GM19239 (cell line): ENCODE measurements around the gene MOB3B.
A peak's percentile ranks its signal among the peaks of the same experiment; 100 is the strongest.

Source experiments
- DNase-seq: peaks from one replicate; pipeline ENCODE4 v3.0.0; 2011; ENCODE audit warnings: low spot score; ENCODE audit not compliant: insufficient read length
- FAIRE-seq: peaks from 2 replicates; lab custom pipeline; 2011; peaks lifted over from hg19 to GRCh38; lab: Jason Lieb, UNC

MOB3B gene

GRCh38 chr9:27331393-27331792 is 198.2 kb downstream of the MOB3B start:
- no peak for FAIRE-seq

GRCh38 chr9:27329291-27329690 is 200.3 kb downstream of the MOB3B start:
- no peak for FAIRE-seq
- DNase-seq: no peak

More at GRCh38 chr9:27331393-27331792, 198.2 kb downstream of the MOB3B start:
- no peak for DNase-seq

- FAIRE-seq: no peak
- no peak for DNase-seq
Measured at GRCh38 chr9:27328483-27328882, 201.1 kb downstream of the MOB3B start.

GRCh38 chr9:27311184-27311583 is 218.4 kb downstream of the MOB3B start:
- FAIRE-seq: no peak
- DNase-seq: no peak

GRCh38 chr9:27310582-27310981 is 219.0 kb downstream of the MOB3B start:
- FAIRE-seq: no peak

GRCh38 chr9:27308691-27309390 is 220.8 kb downstream of the MOB3B start:
- DNase-seq: no peak
- no peak for FAIRE-seq

More at GRCh38 chr9:27310582-27310981, 219.0 kb downstream of the MOB3B start:
- DNase-seq: no peak

GRCh38 chr9:27304521-27304920 is 225.1 kb downstream of the MOB3B start:
- DNase-seq (no peak), FAIRE-seq (no peak)

- FAIRE-seq: no peak
- no peak for DNase-seq
Measured at GRCh38 chr9:27303219-27303618, 226.4 kb downstream of the MOB3B start.

GRCh38 chr9:27297050-27297449 is 232.6 kb downstream of the MOB3B start, which contains the start of gene EQTN:
Gene EQTN, minus strand, starts transcription at chr9:27297150. Its CDS starts 95 bp downstream, at chr9:27297055.
- DNase-seq: no peak
- FAIRE-seq: no peak

GRCh38 chr9:27293996-27294395 is 235.6 kb downstream of the MOB3B start:
- DNase-seq: no peak

GRCh38 chr9:27292659-27293405 is 236.8 kb downstream of the MOB3B start:
- FAIRE-seq (no peak), DNase-seq (no peak)

More at GRCh38 chr9:27293996-27294395, 235.6 kb downstream of the MOB3B start:
- no peak for FAIRE-seq

GRCh38 chr9:27291292-27291691 is 238.3 kb downstream of the MOB3B start:
- DNase-seq (no peak), FAIRE-seq (no peak)

GRCh38 chr9:27282269-27282668 is 247.3 kb downstream of the MOB3B start:
- DNase-seq: no peak
- FAIRE-seq: no peak

- FAIRE-seq: no peak
- no peak for DNase-seq
Measured at GRCh38 chr9:27280860-27281259, 248.8 kb downstream of the MOB3B start.

GRCh38 chr9:27280249-27280648 is 249.4 kb downstream of the MOB3B start:
- FAIRE-seq (no peak), DNase-seq (no peak)

- no peak for FAIRE-seq
- no peak for DNase-seq
Measured at GRCh38 chr9:27279611-27280010, 250.0 kb downstream of the MOB3B start.

GRCh38 chr9:27278374-27278773 is 251.2 kb downstream of the MOB3B start:
- no peak for FAIRE-seq
- no peak for DNase-seq

GRCh38 chr9:27276193-27277030 is 253.2 kb downstream of the MOB3B start:
- peak; percentile 75 for FAIRE-seq
- DNase-seq: peak; percentile 12
